Gastrocnemius medialis (tissue), 4 donors: ENCODE results near the gene ZC3H12A.

Source experiments
- POLR2A ChIP-seq, 2 donors: fragments of 450-650 bp; IDR thresholded peaks; one replicate each; pipeline ENCODE4 v1.6.1; 2017; ENCODE audit warnings: antibody characterized with exemption in 2 of 2, mild to moderate bottlenecking in 2 of 2, moderate library complexity in 2 of 2
- TF ChIP-seq, protein P1 (sequence below), 5 experiments: fragments of 450-650 bp in 3 of 5; fragments of 200-600 bp in 2 of 5; sonication (generic) in 2 of 5; IDR thresholded peaks in 4 of 5; conservative IDR thresholded peaks in 1 of 5; 1 replicate in 4 of 5; 2 replicates in 1 of 5; pipeline ENCODE4 v1.5.1; 2016 to 2019; ENCODE audit warnings: antibody characterized with exemption in 5 of 5, mild to moderate bottlenecking in 3 of 5, moderate library complexity in 3 of 5

DNA sequence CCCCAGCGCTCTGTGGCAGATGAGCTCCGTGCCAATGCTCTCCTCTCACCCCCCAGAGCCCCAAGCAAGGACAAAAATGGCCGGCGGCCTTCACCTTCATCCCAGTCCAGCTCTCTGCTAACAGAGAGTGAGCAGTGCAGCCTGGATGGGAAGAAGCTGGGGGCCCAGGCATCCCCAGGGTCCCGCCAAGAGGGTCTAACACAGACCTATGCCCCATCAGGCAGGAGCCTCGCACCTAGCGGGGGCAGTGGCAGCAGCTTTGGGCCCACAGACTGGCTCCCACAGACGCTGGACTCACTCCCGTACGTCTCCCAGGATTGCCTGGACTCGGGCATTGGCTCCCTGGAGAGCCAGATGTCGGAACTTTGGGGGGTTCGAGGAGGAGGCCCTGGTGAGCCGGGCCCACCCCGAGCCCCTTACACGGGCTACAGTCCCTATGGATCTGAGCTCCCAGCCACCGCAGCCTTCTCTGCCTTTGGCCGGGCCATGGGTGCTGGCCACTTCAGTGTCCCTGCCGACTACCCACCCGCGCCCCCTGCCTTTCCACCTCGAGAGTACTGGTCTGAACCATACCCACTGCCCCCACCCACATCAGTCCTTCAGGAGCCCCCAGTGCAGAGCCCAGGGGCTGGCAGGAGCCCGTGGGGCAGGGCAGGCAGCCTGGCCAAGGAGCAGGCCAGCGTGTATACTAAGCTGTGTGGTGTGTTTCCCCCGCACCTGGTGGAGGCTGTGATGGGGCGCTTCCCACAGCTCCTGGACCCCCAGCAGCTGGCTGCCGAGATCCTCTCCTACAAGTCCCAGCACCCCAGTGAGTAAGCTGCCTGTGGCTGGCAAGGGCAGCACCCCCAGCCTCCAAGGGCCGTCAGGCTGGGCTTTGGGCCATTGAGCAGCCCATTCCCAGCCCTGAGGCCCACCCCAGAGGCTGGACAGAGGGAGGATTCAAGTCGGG, 8.7 kb downstream of the ZC3H12A start:
- TF ChIP-seq, protein P1, sequence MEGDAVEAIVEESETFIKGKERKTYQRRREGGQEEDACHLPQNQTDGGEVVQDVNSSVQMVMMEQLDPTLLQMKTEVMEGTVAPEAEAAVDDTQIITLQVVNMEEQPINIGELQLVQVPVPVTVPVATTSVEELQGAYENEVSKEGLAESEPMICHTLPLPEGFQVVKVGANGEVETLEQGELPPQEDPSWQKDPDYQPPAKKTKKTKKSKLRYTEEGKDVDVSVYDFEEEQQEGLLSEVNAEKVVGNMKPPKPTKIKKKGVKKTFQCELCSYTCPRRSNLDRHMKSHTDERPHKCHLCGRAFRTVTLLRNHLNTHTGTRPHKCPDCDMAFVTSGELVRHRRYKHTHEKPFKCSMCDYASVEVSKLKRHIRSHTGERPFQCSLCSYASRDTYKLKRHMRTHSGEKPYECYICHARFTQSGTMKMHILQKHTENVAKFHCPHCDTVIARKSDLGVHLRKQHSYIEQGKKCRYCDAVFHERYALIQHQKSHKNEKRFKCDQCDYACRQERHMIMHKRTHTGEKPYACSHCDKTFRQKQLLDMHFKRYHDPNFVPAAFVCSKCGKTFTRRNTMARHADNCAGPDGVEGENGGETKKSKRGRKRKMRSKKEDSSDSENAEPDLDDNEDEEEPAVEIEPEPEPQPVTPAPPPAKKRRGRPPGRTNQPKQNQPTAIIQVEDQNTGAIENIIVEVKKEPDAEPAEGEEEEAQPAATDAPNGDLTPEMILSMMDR (IDR thresholded peaks at IDR 0.05 in 4 of 5, conservative IDR thresholded peaks at IDR 0.05 in 1 of 5): no peak
- TF ChIP-seq POLR2A (IDR thresholded peaks at IDR 0.05): no peak
